IMR-90 (cell line): Measurements from ENCODE around the gene INSR. TPM values are rescaled to one million over a fixed set of nuclear protein-coding genes. Genes with fewer than 3 reads are reported as not detected.

Source experiments
- ATAC-seq: fragments of 200-7000 bp; cut with Tn5 transposase; 2 replicates; pipeline ENCODE4 v1.9.1; 2020; ENCODE audit warnings: low read depth, mild to moderate bottlenecking, moderate library complexity
- BruUV-seq: library from RNA; stranded (reverse); fragments of 400-500 nt; replicated peaks from 2 replicates; lab custom pipeline; 2021; lab: Mats Ljungman, UMichigan
- CTCF ChIA-PET: fragments of 300-600 bp; formaldehyde crosslinking; extraction: SDS; loops from one replicate; lab custom pipeline; 2021; ENCODE audit warnings: antibody characterized with exemption; lab: Yijun Ruan, JAX
- POLR2A ChIA-PET: fragments of 300-600 bp; sonication (Branson Sonifier 250); formaldehyde crosslinking; loops from one replicate; lab custom pipeline; 2022; ENCODE audit warnings: antibody characterized with exemption; ENCODE audit not compliant: unreplicated experiment; lab: Charles Lee
- DNase-seq: peaks from one replicate; pipeline ENCODE4 v3.0.0; 2013
- H2AFZ ChIP-seq: replicated peaks from 2 replicates; pipeline ENCODE3; 2013; ENCODE audit warnings: low read length, mild to moderate bottlenecking; ENCODE audit not compliant: poor library complexity
- H2AK5ac ChIP-seq: 2 replicates; pipeline ENCODE4 v1.6.1; 2013; ENCODE audit warnings: low read depth, low read length, inconsistent platforms
- H2AK9ac ChIP-seq: replicated peaks from 2 replicates; pipeline ENCODE3; 2013; ENCODE audit warnings: mild to moderate bottlenecking, low read depth, low read length, moderate library complexity; ENCODE audit not compliant: poor library complexity
- H2BK120ac ChIP-seq: 2 replicates; pipeline ENCODE4 v1.6.1; 2013; ENCODE audit warnings: low read depth, low read length, inconsistent platforms
- H2BK15ac ChIP-seq: 3 replicates; pipeline ENCODE4 v1.6.1; 2013; ENCODE audit warnings: low read depth, low read length, inconsistent platforms
- H2BK20ac ChIP-seq: 2 replicates; pipeline ENCODE4 v1.6.1; 2013; ENCODE audit warnings: low read depth, mild to moderate bottlenecking, inconsistent platforms, low read length, moderate library complexity
- H2BK5ac ChIP-seq: 2 replicates; pipeline ENCODE4 v1.6.1; 2013; ENCODE audit warnings: mild to moderate bottlenecking, low read depth, low read length, inconsistent platforms; ENCODE audit not compliant: poor library complexity, severe bottlenecking
- H3K14ac ChIP-seq: replicated peaks from 2 replicates; pipeline ENCODE4 v1.6.1; 2013; ENCODE audit warnings: low read depth, low read length, inconsistent platforms
- H3K18ac ChIP-seq: 2 replicates; pipeline ENCODE4 v1.6.1; 2013; ENCODE audit warnings: low read depth, low read length, control low read depth
- H3K23ac ChIP-seq: 2 replicates; pipeline ENCODE4 v1.6.1; 2013; ENCODE audit warnings: low read depth, low read length, inconsistent platforms
- H3K27ac ChIP-seq: 2 replicates; pipeline ENCODE4 v1.5.1; 2013; ENCODE audit warnings: mild to moderate bottlenecking, control low read depth, low read length; ENCODE audit not compliant: insufficient read depth
- H3K27me3 ChIP-seq: 2 replicates; pipeline ENCODE4 v1.6.1; 2013; ENCODE audit warnings: low read length; ENCODE audit not compliant: control insufficient read depth, insufficient read depth
- H3K36me3 ChIP-seq: 2 replicates; pipeline ENCODE4 v1.6.1; 2013; ENCODE audit warnings: low read length, mixed read lengths; ENCODE audit not compliant: control insufficient read depth, insufficient read depth
- H3K4ac ChIP-seq: 2 replicates; pipeline ENCODE4 v1.6.1; 2013; ENCODE audit warnings: low read depth, low read length, inconsistent platforms
- H3K4me1 ChIP-seq: 2 replicates; pipeline ENCODE4 v1.6.1; 2013; ENCODE audit warnings: low read length, mixed read lengths; ENCODE audit not compliant: control insufficient read depth, insufficient read depth
- H3K4me2 ChIP-seq: 2 replicates; pipeline ENCODE4 v1.6.1; 2013; ENCODE audit warnings: low read depth, mild to moderate bottlenecking, control low read depth, low read length, moderate library complexity
- H3K4me3 ChIP-seq: 2 replicates; pipeline ENCODE4 v1.5.1; 2013; ENCODE audit warnings: low read depth, mild to moderate bottlenecking, control low read depth, low read length, moderate library complexity; ENCODE audit not compliant: insufficient read depth
- H3K56ac ChIP-seq: 2 replicates; pipeline ENCODE4 v1.6.1; 2013; ENCODE audit warnings: low read length, inconsistent platforms; ENCODE audit not compliant: insufficient read depth; ENCODE audit errors: extremely low read depth
- H3K79me1 ChIP-seq, 2 experiments: 2 replicates each; pipeline ENCODE4 v1.6.1; 2013; ENCODE audit warnings: low read length in 2 of 2, inconsistent platforms in 1 of 2, low read depth in 1 of 2
- H3K9ac ChIP-seq: 2 replicates; pipeline ENCODE4 v1.6.1; 2013; ENCODE audit warnings: low read depth, low read length, control low read depth
- H3K9me1 ChIP-seq: 2 replicates; pipeline ENCODE4 v1.6.1; 2013; ENCODE audit warnings: low read length, inconsistent platforms; ENCODE audit not compliant: insufficient read depth
- H3K9me3 ChIP-seq: 2 replicates; pipeline ENCODE4 v1.6.1; 2013; ENCODE audit warnings: low read length; ENCODE audit not compliant: control insufficient read depth, insufficient read depth
- H4K20me1 ChIP-seq: 2 replicates; pipeline ENCODE4 v1.6.1; 2013; ENCODE audit warnings: low read length, inconsistent platforms; ENCODE audit not compliant: insufficient read depth
- H4K5ac ChIP-seq: 2 replicates; pipeline ENCODE4 v1.6.1; 2013; ENCODE audit warnings: mild to moderate bottlenecking, low read depth, low read length, control low read depth
- H4K8ac ChIP-seq, 2 experiments: 2 replicates each; pipeline ENCODE4 v1.6.1; 2013; ENCODE audit warnings: low read depth in 2 of 2, low read length in 2 of 2, control low read depth in 1 of 2, inconsistent platforms in 1 of 2
- H4K91ac ChIP-seq: 2 replicates; pipeline ENCODE4 v1.6.1; 2013; ENCODE audit warnings: low read depth, low read length, inconsistent platforms; ENCODE audit not compliant: insufficient read depth
- BHLHE40 ChIP-seq: fragments of 150-350 bp; IDR thresholded peaks from 2 replicates; pipeline ENCODE4 v1.6.1; 2016; ENCODE audit warnings: mild to moderate bottlenecking, low read depth, low read length
- CEBPB ChIP-seq: IDR thresholded peaks from 2 replicates; pipeline ENCODE4 v1.6.1; 2012; ENCODE audit warnings: low read depth, low read length, improper control_type of control experiment
- CHD1 ChIP-seq: IDR thresholded peaks from 2 replicates; pipeline ENCODE4 v1.6.1; 2012; ENCODE audit warnings: low read depth, low read length, improper control_type of control experiment
- FOS ChIP-seq: fragments of 150-350 bp; IDR thresholded peaks from 2 replicates; pipeline ENCODE4 v1.6.1; 2016; ENCODE audit warnings: low read depth, low read length
- MAFK ChIP-seq: IDR thresholded peaks from 2 replicates; pipeline ENCODE4 v1.6.1; 2012; ENCODE audit warnings: low read depth, low read length, improper control_type of control experiment
- MAZ ChIP-seq: IDR thresholded peaks from 2 replicates; pipeline ENCODE4 v1.6.1; 2012; ENCODE audit warnings: low read depth, mild to moderate bottlenecking, low read length, improper control_type of control experiment, moderate library complexity, borderline replicate concordance
- MXI1 ChIP-seq: IDR thresholded peaks from 2 replicates; pipeline ENCODE4 v1.6.1; 2012; ENCODE audit warnings: low read depth, mild to moderate bottlenecking, low read length, moderate library complexity, borderline replicate concordance
- NFE2L2 ChIP-seq: fragments of 150-350 bp; IDR thresholded peaks from 2 replicates; pipeline ENCODE4 v1.6.1; 2016; ENCODE audit warnings: low read depth, mild to moderate bottlenecking, low read length
- POLR2A ChIP-seq: IDR thresholded peaks from 2 replicates; pipeline ENCODE4 v1.6.1; 2012; ENCODE audit warnings: mild to moderate bottlenecking, low read depth, low read length
- RAD21 ChIP-seq: IDR thresholded peaks from 2 replicates; pipeline ENCODE4 v1.6.1; 2012; ENCODE audit warnings: low read length, improper control_type of control experiment
- RCOR1 ChIP-seq: IDR thresholded peaks from 2 replicates; pipeline ENCODE4 v1.6.1; 2012; ENCODE audit warnings: mild to moderate bottlenecking, low read length, improper control_type of control experiment; ENCODE audit not compliant: insufficient replicate concordance
- RFX5 ChIP-seq: IDR thresholded peaks from 2 replicates; pipeline ENCODE4 v1.8.0; 2012; ENCODE audit warnings: low read depth, mild to moderate bottlenecking, low read length, moderate library complexity
- SMC3 ChIP-seq: fragments of 150-350 bp; IDR thresholded peaks from 2 replicates; pipeline ENCODE4 v1.6.1; 2016; ENCODE audit warnings: low read depth, mild to moderate bottlenecking, antibody characterized with exemption, low read length, moderate library complexity
- WGBS, 2 experiments: methylation state at CpG; one replicate each; pipeline versions ENCODE4 v1.1.5 to v1.1.7; 2013; ENCODE audit warnings: missing lambda C conversion rate in 2 of 2; ENCODE audit not compliant: insufficient read length in 1 of 2; ENCODE audit errors: extremely low coverage in 2 of 2; 5-methylcytosine and 5-hydroxymethylcytosine counted together
- dilution Hi-C: fragments of 300-500 bp; cut with HindIII; formaldehyde crosslinking; loops from one replicate; pipeline ENCODE4 v1.14.3; 2018; ENCODE audit warnings: low sequenced_read_pairs; ENCODE audit not compliant: unreplicated experiment
- in situ Hi-C: fragments of 300-500 bp; cut with MboI; formaldehyde crosslinking; loops from 3 replicates; pipeline ENCODE4 v1.14.3; 2019; ENCODE audit warnings: low sequenced_read_pairs, inconsistent platforms, mixed read lengths
- intact Hi-C: fragments of 100-400 bp; cut with micrococcal nuclease; formaldehyde crosslinking; loops from 2 replicates; pipeline ENCODE4 v1.10.0; 2022
- polyA plus RNA-seq, 3 experiments: library from polyadenylated mRNA; depleted of rRNA; stranded (reverse); fragments of >200 nt; gene quantifications; 2 replicates each; pipeline ENCODE4 v1.2.3, GENCODE V29; 2012; ENCODE audit warnings: low replicate concordance in 1 of 3
- total RNA-seq: library from RNA; depleted of rRNA; stranded (reverse); fragments of >200 nt; gene quantifications from 2 replicates; pipeline ENCODE4 v1.2.3, GENCODE V29; 2012
- TF ChIP-seq, protein P1 (sequence below): conservative IDR thresholded peaks from 2 replicates; pipeline ENCODE4 v1.5.1; 2012; ENCODE audit warnings: mild to moderate bottlenecking, low read depth, low read length, improper control_type of control experiment
- TF ChIP-seq, protein P2 (sequence below): fragments of 150-350 bp; IDR thresholded peaks from 2 replicates; pipeline ENCODE4 v1.6.1; 2016; ENCODE audit warnings: low read depth, mild to moderate bottlenecking, low read length, moderate library complexity, borderline replicate concordance
- TF ChIP-seq, protein P3 (sequence below): fragments of 150-350 bp; IDR thresholded peaks from 2 replicates; pipeline ENCODE4 v1.6.1; 2017; ENCODE audit warnings: mild to moderate bottlenecking, antibody characterized with exemption, low read length, low read depth

The INSR gene
- total and polyA plus RNA-seq, 2 of the 4 experiments (the other 2 are of a cell fraction), result 2.8 to 7.9 TPM

DNA sequence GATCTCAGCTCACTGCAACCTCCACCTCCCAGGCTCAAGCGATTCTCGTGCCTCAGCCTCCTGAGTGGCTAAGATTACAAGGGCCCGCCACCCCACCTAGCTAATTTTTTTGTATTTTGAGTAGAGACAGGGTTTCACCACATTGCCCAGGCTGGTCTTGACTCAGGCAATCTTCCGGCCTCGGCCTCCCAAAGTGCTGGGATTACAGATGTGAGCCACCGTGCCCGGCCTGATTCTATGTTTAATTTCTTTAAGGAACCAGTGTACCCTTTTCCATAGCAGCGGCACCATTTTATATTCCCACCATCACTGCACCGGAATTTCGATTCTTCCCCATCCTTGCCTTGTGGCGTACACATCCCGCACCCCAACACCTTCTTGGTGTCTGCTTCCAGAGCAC lies 17.7 kb upstream of the INSR start:
- no peak overlapping the region for H2AK5ac ChIP-seq
- dilution Hi-C loops (no loop called here), intact Hi-C loops (no loop called here), in situ Hi-C loops (no loop called here)
- BruUV-seq, result no TSS peak
- no peak overlapping the region for H2AFZ ChIP-seq
- no peak overlapping the region for H3K9ac ChIP-seq
- H2BK5ac ChIP-seq, result no peak overlapping the region
- no peak overlapping the region for H4K8ac ChIP-seq
- no peak overlapping the region for H3K4ac ChIP-seq
- H3K4me3 ChIP-seq, result no peak overlapping the region
- H3K36me3 ChIP-seq, result no peaks in the 10 kb centered on the region
- no peak overlapping the region for H2BK15ac ChIP-seq
- no peaks in the 10 kb centered on the region for H3K79me1 ChIP-seq
- H2BK120ac ChIP-seq, result no peak overlapping the region
- H4K91ac ChIP-seq, result no peak overlapping the region
- ChIA-PET POLR2A (interaction anchor here (0.6 kb wide), 1 partner anchor 130 kb away, joined by 5 read pairs; no protein-coding TSS in a partner anchor), CTCF (no interaction called here)
- H2AK9ac ChIP-seq, result peak overlapping the region; percentile 55
- H2BK20ac ChIP-seq, result no peak overlapping the region
- no peaks in the 10 kb centered on the region for H3K4me1 ChIP-seq
- WGBS, 2 experiments, result 100% methylated on average over 4 of the region's 12 CpGs; no CpG with 5 or more reads in 1 of the 2 experiments
- TF ChIP-seq MAZ (no peak), NFE2L2 (no peak), BHLHE40 (no peak), SMC3 (no peak), RFX5 (no peak), MXI1 (no peak), MAFK (no peak), CEBPB (no peak), CHD1 (no peak), RAD21 (no peak), POLR2A (no peak), RCOR1 (no peak), FOS (no peak)
- TF ChIP-seq, protein P1, sequence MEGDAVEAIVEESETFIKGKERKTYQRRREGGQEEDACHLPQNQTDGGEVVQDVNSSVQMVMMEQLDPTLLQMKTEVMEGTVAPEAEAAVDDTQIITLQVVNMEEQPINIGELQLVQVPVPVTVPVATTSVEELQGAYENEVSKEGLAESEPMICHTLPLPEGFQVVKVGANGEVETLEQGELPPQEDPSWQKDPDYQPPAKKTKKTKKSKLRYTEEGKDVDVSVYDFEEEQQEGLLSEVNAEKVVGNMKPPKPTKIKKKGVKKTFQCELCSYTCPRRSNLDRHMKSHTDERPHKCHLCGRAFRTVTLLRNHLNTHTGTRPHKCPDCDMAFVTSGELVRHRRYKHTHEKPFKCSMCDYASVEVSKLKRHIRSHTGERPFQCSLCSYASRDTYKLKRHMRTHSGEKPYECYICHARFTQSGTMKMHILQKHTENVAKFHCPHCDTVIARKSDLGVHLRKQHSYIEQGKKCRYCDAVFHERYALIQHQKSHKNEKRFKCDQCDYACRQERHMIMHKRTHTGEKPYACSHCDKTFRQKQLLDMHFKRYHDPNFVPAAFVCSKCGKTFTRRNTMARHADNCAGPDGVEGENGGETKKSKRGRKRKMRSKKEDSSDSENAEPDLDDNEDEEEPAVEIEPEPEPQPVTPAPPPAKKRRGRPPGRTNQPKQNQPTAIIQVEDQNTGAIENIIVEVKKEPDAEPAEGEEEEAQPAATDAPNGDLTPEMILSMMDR, result no peak
- TF ChIP-seq, protein P2, sequence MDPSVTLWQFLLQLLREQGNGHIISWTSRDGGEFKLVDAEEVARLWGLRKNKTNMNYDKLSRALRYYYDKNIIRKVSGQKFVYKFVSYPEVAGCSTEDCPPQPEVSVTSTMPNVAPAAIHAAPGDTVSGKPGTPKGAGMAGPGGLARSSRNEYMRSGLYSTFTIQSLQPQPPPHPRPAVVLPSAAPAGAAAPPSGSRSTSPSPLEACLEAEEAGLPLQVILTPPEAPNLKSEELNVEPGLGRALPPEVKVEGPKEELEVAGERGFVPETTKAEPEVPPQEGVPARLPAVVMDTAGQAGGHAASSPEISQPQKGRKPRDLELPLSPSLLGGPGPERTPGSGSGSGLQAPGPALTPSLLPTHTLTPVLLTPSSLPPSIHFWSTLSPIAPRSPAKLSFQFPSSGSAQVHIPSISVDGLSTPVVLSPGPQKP, result no peak
- TF ChIP-seq, protein P3, sequence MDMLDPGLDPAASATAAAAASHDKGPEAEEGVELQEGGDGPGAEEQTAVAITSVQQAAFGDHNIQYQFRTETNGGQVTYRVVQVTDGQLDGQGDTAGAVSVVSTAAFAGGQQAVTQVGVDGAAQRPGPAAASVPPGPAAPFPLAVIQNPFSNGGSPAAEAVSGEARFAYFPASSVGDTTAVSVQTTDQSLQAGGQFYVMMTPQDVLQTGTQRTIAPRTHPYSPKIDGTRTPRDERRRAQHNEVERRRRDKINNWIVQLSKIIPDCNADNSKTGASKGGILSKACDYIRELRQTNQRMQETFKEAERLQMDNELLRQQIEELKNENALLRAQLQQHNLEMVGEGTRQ, result no peak
- H3K27ac ChIP-seq, result no peak overlapping the region
- no peak overlapping the region for H3K4me2 ChIP-seq
- no peaks in the 10 kb centered on the region for H4K20me1 ChIP-seq
- H3K27me3 ChIP-seq, result no peaks in the 10 kb centered on the region
- no peak for DNase-seq
- H4K5ac ChIP-seq, result no peak overlapping the region
- no peak for ATAC-seq
- no peak overlapping the region for H3K14ac ChIP-seq
- no peak overlapping the region for H3K56ac ChIP-seq
- no peak overlapping the region for H3K18ac ChIP-seq
- H3K9me1 ChIP-seq, result no peaks in the 10 kb centered on the region
- H3K9me3 ChIP-seq, result no peaks in the 10 kb centered on the region
- H3K23ac ChIP-seq, result no peak overlapping the region
